ENCODE data around the gene DCDC2C.

GRCh38 chr2:3868012-3868805 lies 164.8 kb downstream of the DCDC2C start:
- TF ChIP-seq ZNF561 (tag by site-specific recombination; IDR thresholded peaks at IDR 0.05; ENCODE audit: borderline replicate concordance) (no peak), ZNF23 (tag by site-specific recombination; IDR thresholded peaks at IDR 0.05; ENCODE audit: borderline replicate concordance) (no peak), ZBTB7A (tag by site-specific recombination; IDR thresholded peaks at IDR 0.05; ENCODE audit: low read depth) (no peak), ZNF2 (tag by site-specific recombination; IDR thresholded peaks at IDR 0.05) (no peak), CTCF (tag by site-specific recombination; IDR thresholded peaks at IDR 0.05) (no peak), ZNF510 (tag by site-specific recombination; IDR thresholded peaks at IDR 0.05; ENCODE audit: insufficient replicate concordance) (no peak), REST (tag by site-specific recombination; IDR thresholded peaks at IDR 0.05) (no peak), ZNF704 (tag by site-specific recombination; IDR thresholded peaks at IDR 0.05) (no peak), ZNF10 (tag by site-specific recombination; IDR thresholded peaks at IDR 0.05) (no peak)

Data from HEK293 (cell line).